ENCODE measurements around the gene PDE10A.

Gene PDE10A

GRCh38 chr6:165628955-165629354 is 34.1 kb downstream of the PDE10A start:
- TF ChIP-seq EZH2 (IDR thresholded peaks at IDR 0.05; ENCODE audit: borderline replicate concordance, low read length): no peak
- TF ChIP-seq CTCF (IDR thresholded peaks at IDR 0.05; ENCODE audit: low read length): no peak
- no peak overlapping the region for H3K4me3 ChIP-seq (ENCODE audit: low read depth, low read length, poor library complexity, severe bottlenecking)
- no peaks in the 10 kb centered on the region for H3K36me3 ChIP-seq (ENCODE audit: insufficient read depth, low read length)
- no peak overlapping the region for H3K4me2 ChIP-seq (ENCODE audit: low read length)
- no peak overlapping the region for H2AFZ ChIP-seq (ENCODE audit: low read length)
- H3K27me3 ChIP-seq (ENCODE audit: insufficient read depth, low read length): no peaks in the 10 kb centered on the region
- no peaks in the 10 kb centered on the region for H3F3A ChIP-seq (ENCODE audit: insufficient read depth, low read length)
- no peak overlapping the region for H3K9ac ChIP-seq (ENCODE audit: low read length)
- no peaks in the 10 kb centered on the region for H3K9me2 ChIP-seq (ENCODE audit: low read depth, low read length)
- H3K9me3 ChIP-seq (ENCODE audit: low read length): no peaks in the 10 kb centered on the region
- no peaks in the 10 kb centered on the region for H4K20me1 ChIP-seq (ENCODE audit: insufficient read depth, low read length)
- no peaks in the 10 kb centered on the region for H3K4me1 ChIP-seq (ENCODE audit: insufficient read depth, low read length, severe bottlenecking)
- no peak overlapping the region for H3K27ac ChIP-seq (ENCODE audit: low read depth, low read length, poor library complexity, severe bottlenecking)
- H3K79me2 ChIP-seq (ENCODE audit: insufficient read depth, low read length): no peaks in the 10 kb centered on the region

GRCh38 chr6:165627366-165627765 is 35.7 kb downstream of the PDE10A start:
- Histone ChIP-seq H3K27ac (ENCODE audit: low read depth, low read length, poor library complexity, severe bottlenecking) (no peak overlapping the region), H3K4me2 (ENCODE audit: low read length) (no peak overlapping the region), H3K79me2 (ENCODE audit: insufficient read depth, low read length) (no peaks in the 10 kb centered on the region), H3F3A (ENCODE audit: insufficient read depth, low read length) (no peaks in the 10 kb centered on the region), H3K36me3 (ENCODE audit: insufficient read depth, low read length) (no peaks in the 10 kb centered on the region), H3K4me3 (ENCODE audit: low read depth, low read length, poor library complexity, severe bottlenecking) (no peak overlapping the region), H3K9ac (ENCODE audit: low read length) (no peak overlapping the region), H3K27me3 (ENCODE audit: insufficient read depth, low read length) (no peaks in the 10 kb centered on the region), H3K9me2 (ENCODE audit: low read depth, low read length) (no peaks in the 10 kb centered on the region), H3K9me3 (ENCODE audit: low read length) (no peaks in the 10 kb centered on the region), H2AFZ (ENCODE audit: low read length) (no peak overlapping the region), H3K4me1 (ENCODE audit: insufficient read depth, low read length, severe bottlenecking) (no peaks in the 10 kb centered on the region), H4K20me1 (ENCODE audit: insufficient read depth, low read length) (no peaks in the 10 kb centered on the region)
- TF ChIP-seq CTCF (IDR thresholded peaks at IDR 0.05; ENCODE audit: low read length): no peak
- TF ChIP-seq EZH2 (IDR thresholded peaks at IDR 0.05; ENCODE audit: borderline replicate concordance, low read length): no peak

GRCh38 chr6:165626711-165627110 is 36.3 kb downstream of the PDE10A start:
- H3K9me2 ChIP-seq (ENCODE audit: low read depth, low read length): no peaks in the 10 kb centered on the region
- no peak for TF ChIP-seq CTCF (IDR thresholded peaks at IDR 0.05; ENCODE audit: low read length)
- TF ChIP-seq EZH2 (IDR thresholded peaks at IDR 0.05; ENCODE audit: borderline replicate concordance, low read length): no peak
- no peaks in the 10 kb centered on the region for H3K27me3 ChIP-seq (ENCODE audit: insufficient read depth, low read length)
- H3K4me3 ChIP-seq (ENCODE audit: low read depth, low read length, poor library complexity, severe bottlenecking): no peak overlapping the region
- no peaks in the 10 kb centered on the region for H3K36me3 ChIP-seq (ENCODE audit: insufficient read depth, low read length)
- no peak overlapping the region for H3K4me2 ChIP-seq (ENCODE audit: low read length)
- no peaks in the 10 kb centered on the region for H3K79me2 ChIP-seq (ENCODE audit: insufficient read depth, low read length)
- H3K27ac ChIP-seq (ENCODE audit: low read depth, low read length, poor library complexity, severe bottlenecking): no peak overlapping the region
- no peak overlapping the region for H3K9ac ChIP-seq (ENCODE audit: low read length)
- no peak overlapping the region for H2AFZ ChIP-seq (ENCODE audit: low read length)
- no peaks in the 10 kb centered on the region for H3F3A ChIP-seq (ENCODE audit: insufficient read depth, low read length)
- H3K4me1 ChIP-seq (ENCODE audit: insufficient read depth, low read length, severe bottlenecking): no peaks in the 10 kb centered on the region
- H3K9me3 ChIP-seq (ENCODE audit: low read length): no peaks in the 10 kb centered on the region
- H4K20me1 ChIP-seq (ENCODE audit: insufficient read depth, low read length): no peaks in the 10 kb centered on the region

Data from OCI-LY1 (cell line).